ENCODE measurements around the gene CTSK. TPM values are rescaled to one million over a fixed set of nuclear protein-coding genes. Genes with fewer than 3 reads are reported as not detected.

Gene CTSK
- polyA plus RNA-seq, 1 of the 3 experiments (the other 2 are of a cell fraction): 6.3 TPM

- TF ChIP-seq EP300 (IDR thresholded peaks at IDR 0.05; ENCODE audit: borderline replicate concordance in 1 of 2, low read depth in 1 of 2, low read length in 1 of 2) (no peak), NRF1 (IDR thresholded peaks at IDR 0.05; ENCODE audit: low read depth, low read length) (no peak), ZBTB33 (IDR thresholded peaks at IDR 0.05; ENCODE audit: borderline replicate concordance, low read depth) (no peak), FOXM1 (IDR thresholded peaks at IDR 0.05; ENCODE audit: low read depth) (no peak), FOXJ3 (CRISPR knock-in tag; IDR thresholded peaks at IDR 0.05) (no peak)
- ChIA-PET CTCF (interaction anchor here (1.0 to 1.2 kb wide), 2 partner anchors 10 to 34 kb away, joined by 3 to 5 read pairs; no protein-coding TSS in a partner anchor), POLR2A (no interaction called here)
- H3K9me2 ChIP-seq: no peaks in the 10 kb centered on the region
- 94% methylated on average over 3 of the region's 3 CpGs for WGBS (ENCODE audit: low lambda C conversion rate)
- DNase-seq: no peak
- no peaks in the 10 kb centered on the region for H3K79me2 ChIP-seq (ENCODE audit: insufficient read depth)
- no peaks in the 10 kb centered on the region for H3K4me1 ChIP-seq (ENCODE audit: control insufficient read depth in 1 of 2, insufficient read depth in 2 of 2, low read depth in 1 of 2, low read length in 1 of 2)
- no peaks in the 10 kb centered on the region for H3K9me3 ChIP-seq
- H3K27ac ChIP-seq (ENCODE audit: low read depth in 2 of 2, low read length in 1 of 2): no peak overlapping the region
- no peaks in the 10 kb centered on the region for H3K36me3 ChIP-seq (replicated peaks in 1 of 2; ENCODE audit: control insufficient read depth in 1 of 2, insufficient read depth in 2 of 2, low read length in 1 of 2)
- H3K9ac ChIP-seq: no peak overlapping the region
- no peak overlapping the region for H2AFZ ChIP-seq (ENCODE audit: low read depth)
- H3K4me3 ChIP-seq (ENCODE audit: low read depth in 2 of 2, low read length in 1 of 2): no peak overlapping the region
- H3K4me2 ChIP-seq: no peak overlapping the region
- H3F3A ChIP-seq (replicated peaks; ENCODE audit: insufficient read depth): no peaks in the 10 kb centered on the region
- H4K20me1 ChIP-seq (ENCODE audit: insufficient read depth): no peaks in the 10 kb centered on the region
- no peaks in the 10 kb centered on the region for H3K27me3 ChIP-seq (ENCODE audit: insufficient read depth)
These were observed 32.8 kb downstream of the CTSK start for GRCh38 chr1:150775276-150775675.

- Histone ChIP-seq H3K36me3 (replicated peaks in 1 of 2; ENCODE audit: control insufficient read depth in 1 of 2, insufficient read depth in 2 of 2, low read length in 1 of 2) (no peaks in the 10 kb centered on the region), H3F3A (replicated peaks; ENCODE audit: insufficient read depth) (no peaks in the 10 kb centered on the region), H3K27me3 (ENCODE audit: insufficient read depth) (no peaks in the 10 kb centered on the region), H3K9me3 (no peaks in the 10 kb centered on the region), H3K9me2 (no peaks in the 10 kb centered on the region), H3K27ac (ENCODE audit: low read depth in 2 of 2, low read length in 1 of 2) (no peak overlapping the region), H4K20me1 (ENCODE audit: insufficient read depth) (no peaks in the 10 kb centered on the region), H3K4me1 (ENCODE audit: control insufficient read depth in 1 of 2, insufficient read depth in 2 of 2, low read depth in 1 of 2, low read length in 1 of 2) (no peaks in the 10 kb centered on the region), H2AFZ (ENCODE audit: low read depth) (no peak overlapping the region), H3K4me2 (no peak overlapping the region), H3K4me3 (ENCODE audit: low read depth in 2 of 2, low read length in 1 of 2) (no peak overlapping the region), H3K9ac (no peak overlapping the region), H3K79me2 (ENCODE audit: insufficient read depth) (no peaks in the 10 kb centered on the region)
- TF ChIP-seq ELF1 (IDR thresholded peaks at IDR 0.05): no peak
- TF ChIP-seq, protein P1, sequence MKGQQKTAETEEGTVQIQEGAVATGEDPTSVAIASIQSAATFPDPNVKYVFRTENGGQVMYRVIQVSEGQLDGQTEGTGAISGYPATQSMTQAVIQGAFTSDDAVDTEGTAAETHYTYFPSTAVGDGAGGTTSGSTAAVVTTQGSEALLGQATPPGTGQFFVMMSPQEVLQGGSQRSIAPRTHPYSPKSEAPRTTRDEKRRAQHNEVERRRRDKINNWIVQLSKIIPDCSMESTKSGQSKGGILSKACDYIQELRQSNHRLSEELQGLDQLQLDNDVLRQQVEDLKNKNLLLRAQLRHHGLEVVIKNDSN (IDR thresholded peaks at IDR 0.05; ENCODE audit: borderline replicate concordance, low read depth): no peak
- TF ChIP-seq SMC3 (IDR thresholded peaks at IDR 0.05; ENCODE audit: low read depth, low read length): no peak
- no peak for TF ChIP-seq CHD2 (IDR thresholded peaks at IDR 0.05; ENCODE audit: low read length, partially characterized antibody)
- TF ChIP-seq SIN3A (IDR thresholded peaks at IDR 0.05; ENCODE audit: borderline replicate concordance, low read depth, low read length): no peak
- TF ChIP-seq ZBTB33 (IDR thresholded peaks at IDR 0.05; ENCODE audit: borderline replicate concordance, low read depth): no peak
- no peak for TF ChIP-seq YY1 (IDR thresholded peaks at IDR 0.05; ENCODE audit: low read depth)
- TF ChIP-seq TEAD4 (IDR thresholded peaks at IDR 0.05; ENCODE audit: borderline replicate concordance, insufficient read depth): no peak
- TF ChIP-seq RCOR1 (IDR thresholded peaks at IDR 0.05; ENCODE audit: low read length): no peak
- no peak for TF ChIP-seq FOSL2 (IDR thresholded peaks at IDR 0.05; ENCODE audit: borderline replicate concordance, low read depth)
- no peak for TF ChIP-seq IRF3 (IDR thresholded peaks at IDR 0.05; ENCODE audit: low read depth, low read length)
- no peak for TF ChIP-seq MXI1 (IDR thresholded peaks at IDR 0.05; ENCODE audit: low read depth, low read length)
- TF ChIP-seq NRF1 (IDR thresholded peaks at IDR 0.05; ENCODE audit: low read depth, low read length): no peak
- no peak for TF ChIP-seq FOXM1 (IDR thresholded peaks at IDR 0.05; ENCODE audit: low read depth)
- TF ChIP-seq, protein P2, sequence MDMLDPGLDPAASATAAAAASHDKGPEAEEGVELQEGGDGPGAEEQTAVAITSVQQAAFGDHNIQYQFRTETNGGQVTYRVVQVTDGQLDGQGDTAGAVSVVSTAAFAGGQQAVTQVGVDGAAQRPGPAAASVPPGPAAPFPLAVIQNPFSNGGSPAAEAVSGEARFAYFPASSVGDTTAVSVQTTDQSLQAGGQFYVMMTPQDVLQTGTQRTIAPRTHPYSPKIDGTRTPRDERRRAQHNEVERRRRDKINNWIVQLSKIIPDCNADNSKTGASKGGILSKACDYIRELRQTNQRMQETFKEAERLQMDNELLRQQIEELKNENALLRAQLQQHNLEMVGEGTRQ (IDR thresholded peaks at IDR 0.05; ENCODE audit: borderline replicate concordance, low read depth, low read length): no peak
- no peak for TF ChIP-seq JUND (IDR thresholded peaks at IDR 0.05)
- TF ChIP-seq RFX5 (IDR thresholded peaks at IDR 0.05; ENCODE audit: low read length): no peak
- no peak for TF ChIP-seq EP300 (IDR thresholded peaks at IDR 0.05; ENCODE audit: borderline replicate concordance in 1 of 2, low read depth in 1 of 2, low read length in 1 of 2)
- TF ChIP-seq NFIC (IDR thresholded peaks at IDR 0.05; ENCODE audit: borderline replicate concordance): no peak
- 88% methylated on average over 4 of the region's 4 CpGs for WGBS (ENCODE audit: low lambda C conversion rate)
- no peak for DNase-seq
- CTCF ChIA-PET: no interaction called here
- POLR2A ChIA-PET: no interaction called here
These were observed 35.7 kb downstream of the CTSK start for GRCh38 chr1:150772326-150772725.
